HCT116 (cell line): Measurements from ENCODE around the gene ATAD2B. TPM values are rescaled to one million over a fixed set of nuclear protein-coding genes. Genes with fewer than 3 reads are reported as not detected.

Experiments used
- ATAC-seq: fragments of 200-7000 bp; cut with Tn5 transposase; 2 replicates; pipeline ENCODE4 v1.9.1; 2020; ENCODE audit warnings: mild to moderate bottlenecking, moderate library complexity
- BruUV-seq: library from RNA; stranded (reverse); fragments of 400-500 nt; replicated peaks from 2 replicates; lab custom pipeline; 2021; lab: Mats Ljungman, UMichigan
- CTCF ChIA-PET: fragments of 300-600 bp; sonication (Branson Sonifier 250); formaldehyde crosslinking; loops from one replicate; lab custom pipeline; 2021; ENCODE audit warnings: antibody characterized with exemption; lab: Charles Lee
- POLR2A ChIA-PET: fragments of 300-600, 350-600 bp; sonication (Branson Sonifier 250); formaldehyde crosslinking; loops from one replicate; lab custom pipeline; 2021; ENCODE audit warnings: antibody characterized with exemption; lab: Charles Lee
- RAD21 ChIA-PET, 2 experiments: fragments of 300-600 bp; sonication (Branson Sonifier 250); formaldehyde crosslinking; loops; one replicate each; lab custom pipeline; 2023; ENCODE audit warnings: low total read pairs in 2 of 2; ENCODE audit not compliant: uncharacterized antibody in 2 of 2, unreplicated experiment in 2 of 2, low non-redundant PET in 1 of 2; lab: Charles Lee
- DNase-seq: peaks from one replicate; pipeline ENCODE4 v3.0.0-alpha.2; 2010; ENCODE audit warnings: low read depth, low spot score
- H2AFZ ChIP-seq: fragments of 200-600 bp; shearing (Covaris generic), sonication (generic); 2 replicates; pipeline ENCODE4 v1.6.1; 2017; ENCODE audit warnings: low read depth, mixed run types, mixed read lengths, antibody characterized with exemption, low read length; ENCODE audit not compliant: poor library complexity, severe bottlenecking
- H3K27ac ChIP-seq: 2 replicates; pipeline ENCODE4 v1.5.1; 2012; ENCODE audit warnings: low read depth, low read length
- H3K27me3 ChIP-seq: fragments of 200-600 bp; sonication (generic); 2 replicates; pipeline ENCODE4 v1.6.1; 2016; ENCODE audit warnings: mixed run types, low read length, mixed read lengths; ENCODE audit not compliant: insufficient read depth
- H3K36me3 ChIP-seq, 2 experiments: fragments of 200-500 bp in 1 of 2; fragments of 200-600 bp in 1 of 2; sonication (Bioruptor generic) in 1 of 2; sonication (generic) in 1 of 2; 2 replicates each; pipeline versions ENCODE4 v1.5.1 to v1.6.1; 2014 to 2016; ENCODE audit warnings: low read length in 2 of 2, inconsistent platforms in 1 of 2, mixed read lengths in 1 of 2, mixed run types in 1 of 2; ENCODE audit not compliant: insufficient read depth in 2 of 2, control insufficient read depth in 1 of 2
- H3K4me1 ChIP-seq, 2 experiments: fragments of 200-600 bp in 1 of 2; sonication (generic) in 1 of 2; 2 replicates each; pipeline versions ENCODE4 v1.5.1 to v1.6.1; 2012 to 2017; ENCODE audit warnings: low read length in 2 of 2, inconsistent platforms in 1 of 2, mild to moderate bottlenecking in 1 of 2, mixed read lengths in 1 of 2, mixed run types in 1 of 2, moderate library complexity in 1 of 2; ENCODE audit not compliant: insufficient read depth in 2 of 2, control insufficient read depth in 1 of 2
- H3K4me2 ChIP-seq: fragments of 200-600 bp; sonication (generic); 2 replicates; pipeline ENCODE4 v1.6.1; 2017; ENCODE audit warnings: mixed run types, low read length, mixed read lengths
- H3K4me3 ChIP-seq, 2 experiments: fragments of 200-600 bp in 1 of 2; sonication (generic) in 1 of 2; replicated peaks in 1 of 2; 2 replicates each; pipeline ENCODE4 v1.5.1; 2011 to 2016; ENCODE audit warnings: low read length in 2 of 2, control low read depth in 1 of 2, low read depth in 1 of 2, mild to moderate bottlenecking in 1 of 2, mixed read lengths in 1 of 2, mixed run types in 1 of 2
- H3K79me2 ChIP-seq: fragments of 200-600 bp; sonication (generic); 2 replicates; pipeline ENCODE4 v1.6.1; 2017; ENCODE audit warnings: mild to moderate bottlenecking, mixed run types, low read length, moderate library complexity, mixed read lengths; ENCODE audit not compliant: insufficient read depth
- H3K9ac ChIP-seq: fragments of 200-600 bp; sonication (generic); 2 replicates; pipeline ENCODE4 v1.6.1; 2016; ENCODE audit warnings: low read length, mixed read lengths
- H3K9me2 ChIP-seq: fragments of 200-600 bp; sonication (generic), shearing (Covaris generic); 2 replicates; pipeline ENCODE4 v1.6.1; 2017; ENCODE audit warnings: mixed run types, mild to moderate bottlenecking, moderate library complexity; ENCODE audit not compliant: insufficient read depth
- H3K9me3 ChIP-seq, 2 experiments: fragments of 200-500 bp in 1 of 2; fragments of 200-600 bp in 1 of 2; sonication (Bioruptor generic) in 1 of 2; sonication (generic) in 1 of 2; 2 replicates each; pipeline ENCODE4 v1.6.1; 2014 to 2017; ENCODE audit warnings: low read length in 2 of 2, mixed read lengths in 2 of 2, inconsistent platforms in 1 of 2, low read depth in 1 of 2, mild to moderate bottlenecking in 1 of 2, mixed run types in 1 of 2, moderate library complexity in 1 of 2; ENCODE audit not compliant: control insufficient read depth in 1 of 2, insufficient read depth in 1 of 2
- H4K20me1 ChIP-seq: fragments of 200-600 bp; sonication (generic), shearing (Covaris generic); 2 replicates; pipeline ENCODE4 v1.6.1; 2017; ENCODE audit warnings: mixed run types, mild to moderate bottlenecking, moderate library complexity; ENCODE audit not compliant: insufficient read depth
- CBX3 ChIP-seq: IDR thresholded peaks from 2 replicates; pipeline ENCODE4 v1.6.1; 2012; ENCODE audit warnings: low read depth
- CTCF ChIP-seq, 3 experiments: fragments of 200-600 bp in 1 of 3; sonication (generic) in 1 of 3; IDR thresholded peaks in 2 of 3; conservative IDR thresholded peaks in 1 of 3; 2 replicates each; pipeline ENCODE4 v1.5.1; 2012 to 2017; ENCODE audit warnings: low read depth in 2 of 3, low read length in 2 of 3, antibody characterized with exemption in 1 of 3, borderline replicate concordance in 1 of 3, control low read depth in 1 of 3, mild to moderate bottlenecking in 1 of 3, mixed read lengths in 1 of 3, mixed run types in 1 of 3, moderate library complexity in 1 of 3; ENCODE audit not compliant: insufficient read depth in 1 of 3
- EGR1 ChIP-seq: IDR thresholded peaks from 2 replicates; pipeline ENCODE4 v1.6.1; 2012; ENCODE audit warnings: low read depth
- ELF1 ChIP-seq: IDR thresholded peaks from 2 replicates; pipeline ENCODE4 v1.6.1; 2012; ENCODE audit warnings: low read depth, borderline replicate concordance
- FOSL1 ChIP-seq: IDR thresholded peaks from 2 replicates; pipeline ENCODE4 v1.6.1; 2012; ENCODE audit warnings: low read depth
- JUND ChIP-seq: IDR thresholded peaks from 2 replicates; pipeline ENCODE4 v1.6.1; 2012
- POLR2A ChIP-seq: IDR thresholded peaks from 2 replicates; pipeline ENCODE4 v1.7.0; 2011; ENCODE audit warnings: borderline replicate concordance; ENCODE audit not compliant: insufficient read depth, insufficient read length; ENCODE audit errors: extremely low read depth
- SIN3A ChIP-seq: IDR thresholded peaks from 2 replicates; pipeline ENCODE4 v1.6.1; 2012; ENCODE audit warnings: low read depth
- SP1 ChIP-seq: IDR thresholded peaks from 2 replicates; pipeline ENCODE4 v1.6.1; 2012; ENCODE audit warnings: low read depth
- SRF ChIP-seq: IDR thresholded peaks from 2 replicates; pipeline ENCODE4 v1.6.1; 2012; ENCODE audit warnings: low read depth
- TCF7L2 ChIP-seq: IDR thresholded peaks from 2 replicates; pipeline ENCODE4 v1.7.0; 2011; ENCODE audit warnings: borderline replicate concordance, inconsistent platforms; ENCODE audit not compliant: insufficient read depth, insufficient read length; ENCODE audit errors: extremely low read depth
- YY1 ChIP-seq: IDR thresholded peaks from 2 replicates; pipeline ENCODE4 v1.6.1; 2011; ENCODE audit warnings: low read length, low read depth, moderate library complexity, mild to moderate bottlenecking; ENCODE audit not compliant: insufficient replicate concordance; ENCODE audit errors: extremely low read depth
- ZFX ChIP-seq: fragments of 450-650 bp; IDR thresholded peaks from 2 replicates; pipeline ENCODE4 v1.6.1; 2017
- ZNF274 ChIP-seq: fragments of 200-500 bp; sonication (Bioruptor generic); IDR thresholded peaks from 2 replicates; pipeline ENCODE4 v1.6.1; 2014; ENCODE audit warnings: mild to moderate bottlenecking, low read depth, low read length, inconsistent platforms
- intact Hi-C: fragments of 100-400 bp; cut with micrococcal nuclease; formaldehyde crosslinking; loops from 2 replicates; pipeline ENCODE4 v1.10.0; 2022
- total RNA-seq: library from RNA; stranded (reverse); gene quantifications from one replicate; pipeline ENCODE4 v1.2.1, GENCODE V29; 2021; ENCODE audit not compliant: unreplicated experiment

The ATAD2B gene
- total RNA-seq, 1 experiment from 2014 or later = 9.6 TPM

GRCh38 chr2:23767876-23768621 lies 158.9 kb downstream of the ATAD2B start:
- ChIA-PET RAD21 (no interaction called here), POLR2A (no interaction called here), CTCF (no interaction called here)
- BruUV-seq = no TSS peak
- H3K9me3 ChIP-seq = no peaks in the 10 kb centered on the region
- no peaks in the 10 kb centered on the region for H3K79me2 ChIP-seq
- DNase-seq = no peak
- no peaks in the 10 kb centered on the region for H3K36me3 ChIP-seq
- ATAC-seq = no peak
- H3K27ac ChIP-seq = no peak overlapping the region
- H4K20me1 ChIP-seq = no peaks in the 10 kb centered on the region
- H2AFZ ChIP-seq = no peak overlapping the region
- H3K9ac ChIP-seq = no peak overlapping the region
- H3K27me3 ChIP-seq = no peaks in the 10 kb centered on the region
- TF ChIP-seq SP1 = no peak
- no peak for TF ChIP-seq ZNF274
- H3K4me3 ChIP-seq = no peak overlapping the region
- peaks cover 0 to 13% of the 10 kb centered on the region in 2 experiments; a peak in 2 of 4 replicates for H3K4me1 ChIP-seq
- H3K4me2 ChIP-seq = no peak overlapping the region
- intact Hi-C loops = no loop called here
- H3K9me2 ChIP-seq = no peaks in the 10 kb centered on the region

GRCh38 chr2:23762141-23762540 lies 164.8 kb downstream of the ATAD2B start:
- ATAC-seq (no peak), DNase-seq (no peak)
- no TSS peak for BruUV-seq
- peaks cover 0 to 19% of the 10 kb centered on the region in 2 experiments; a peak in 2 of 4 replicates for H3K4me1 ChIP-seq
- H3K27me3 ChIP-seq = no peaks in the 10 kb centered on the region
- RAD21 ChIA-PET = no interaction called here
- H3K36me3 ChIP-seq = no peaks in the 10 kb centered on the region
- no peak for TF ChIP-seq FOSL1
- no peak for TF ChIP-seq CBX3
- no peak for TF ChIP-seq ZFX
- no peak for TF ChIP-seq POLR2A
- no peak for TF ChIP-seq ELF1
- no peak for TF ChIP-seq SIN3A
- TF ChIP-seq TCF7L2 = no peak
- TF ChIP-seq JUND = no peak
- no peak for TF ChIP-seq ZNF274
- TF ChIP-seq YY1 = no peak
- TF ChIP-seq CTCF (IDR thresholded peaks at IDR 0.05 in 2 of 3, conservative IDR thresholded peaks at IDR 0.05 in 1 of 3; ENCODE audit: borderline replicate concordance in 1 of 3, insufficient read depth in 1 of 3, low read depth in 2 of 3, low read length in 2 of 3) = no peak
- TF ChIP-seq SRF = no peak
- no peak for TF ChIP-seq EGR1
- no peaks in the 10 kb centered on the region for H3K79me2 ChIP-seq
- no peak overlapping the region for H3K4me2 ChIP-seq
- H3K9ac ChIP-seq = no peak overlapping the region
- no peaks in the 10 kb centered on the region for H3K9me2 ChIP-seq
- H4K20me1 ChIP-seq = no peaks in the 10 kb centered on the region
- H3K9me3 ChIP-seq = no peaks in the 10 kb centered on the region
- POLR2A ChIA-PET = no interaction called here
- H2AFZ ChIP-seq = no peak overlapping the region
- no peak overlapping the region for H3K4me3 ChIP-seq
- no peak overlapping the region for H3K27ac ChIP-seq
- CTCF ChIA-PET = interaction anchor here (1.0 kb wide), 1 partner anchor 563 kb away, joined by 3 read pairs; no protein-coding TSS in a partner anchor
- intact Hi-C loops = no loop called here
